ENCODE data around the gene SDCCAG8.

- TF ChIP-seq CTCF (IDR thresholded peaks at IDR 0.05): no peak
- TF ChIP-seq POLR2A (IDR thresholded peaks at IDR 0.05): no peak
These were observed 79.5 kb downstream of the SDCCAG8 start for GRCh38 chr1:243335292-243335691.

Data from body of pancreas (tissue), 4 donors.